GM19438 (cell line): Measurements from ENCODE around the gene STAP2.

Experiments used
- ATAC-seq: cut with Tn5 transposase; IDR thresholded peaks from one replicate; pipeline ENCODE4 v1.9.1; 2021; ENCODE audit warnings: low read depth; ENCODE audit not compliant: unreplicated experiment

Gene STAP2, protein sequence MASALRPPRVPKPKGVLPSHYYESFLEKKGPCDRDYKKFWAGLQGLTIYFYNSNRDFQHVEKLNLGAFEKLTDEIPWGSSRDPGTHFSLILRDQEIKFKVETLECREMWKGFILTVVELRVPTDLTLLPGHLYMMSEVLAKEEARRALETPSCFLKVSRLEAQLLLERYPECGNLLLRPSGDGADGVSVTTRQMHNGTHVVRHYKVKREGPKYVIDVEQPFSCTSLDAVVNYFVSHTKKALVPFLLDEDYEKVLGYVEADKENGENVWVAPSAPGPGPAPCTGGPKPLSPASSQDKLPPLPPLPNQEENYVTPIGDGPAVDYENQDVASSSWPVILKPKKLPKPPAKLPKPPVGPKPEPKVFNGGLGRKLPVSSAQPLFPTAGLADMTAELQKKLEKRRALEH

DNA sequence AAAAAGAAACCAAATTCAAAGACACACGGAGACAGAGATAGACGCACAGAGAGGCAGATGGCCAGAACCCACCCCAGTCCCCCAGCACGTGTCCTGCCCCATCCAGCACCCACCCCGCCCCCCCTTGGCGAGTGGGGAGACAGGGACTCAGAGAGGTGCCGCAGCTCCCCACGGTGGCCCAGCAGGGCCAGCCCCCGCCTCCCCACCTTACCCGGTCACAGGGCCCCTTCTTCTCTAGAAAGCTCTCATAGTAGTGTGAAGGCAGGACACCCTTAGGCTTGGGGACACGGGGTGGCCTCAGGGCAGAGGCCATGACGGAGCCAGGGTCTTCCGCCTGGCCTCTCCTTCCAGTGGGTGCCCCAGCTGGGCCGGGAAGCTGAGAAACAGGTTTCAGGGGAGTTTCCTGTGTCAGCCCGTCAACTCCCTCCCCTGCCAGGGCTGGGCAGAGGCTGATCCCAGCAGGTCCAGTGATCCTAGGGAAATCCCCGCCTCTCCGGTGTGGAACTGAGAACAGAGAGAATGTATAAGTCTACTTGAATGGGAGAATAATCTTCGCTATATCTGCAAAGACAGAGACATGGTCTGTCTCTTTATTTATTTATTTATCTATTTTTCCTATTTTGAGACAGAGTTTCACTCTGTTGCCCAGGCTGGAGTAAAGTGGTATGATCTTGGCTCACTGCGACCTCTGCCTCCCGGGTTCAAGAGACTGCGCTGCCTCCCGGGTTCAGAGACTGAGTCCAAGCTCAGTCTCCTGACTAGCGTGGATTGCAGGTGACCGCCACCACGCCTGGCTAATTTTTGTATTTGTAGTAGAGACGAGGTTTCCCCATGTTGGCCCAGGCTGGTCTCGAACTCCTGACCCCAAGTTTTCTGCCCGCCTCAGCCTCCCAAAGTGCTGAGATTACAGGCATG, at the start of gene STAP2:
STAP2 (minus strand) TSS at position 387 of the 915 bp plus-strand sequence; CDS start at position 313, 74 bp downstream.
- no peak for ATAC-seq

DNA sequence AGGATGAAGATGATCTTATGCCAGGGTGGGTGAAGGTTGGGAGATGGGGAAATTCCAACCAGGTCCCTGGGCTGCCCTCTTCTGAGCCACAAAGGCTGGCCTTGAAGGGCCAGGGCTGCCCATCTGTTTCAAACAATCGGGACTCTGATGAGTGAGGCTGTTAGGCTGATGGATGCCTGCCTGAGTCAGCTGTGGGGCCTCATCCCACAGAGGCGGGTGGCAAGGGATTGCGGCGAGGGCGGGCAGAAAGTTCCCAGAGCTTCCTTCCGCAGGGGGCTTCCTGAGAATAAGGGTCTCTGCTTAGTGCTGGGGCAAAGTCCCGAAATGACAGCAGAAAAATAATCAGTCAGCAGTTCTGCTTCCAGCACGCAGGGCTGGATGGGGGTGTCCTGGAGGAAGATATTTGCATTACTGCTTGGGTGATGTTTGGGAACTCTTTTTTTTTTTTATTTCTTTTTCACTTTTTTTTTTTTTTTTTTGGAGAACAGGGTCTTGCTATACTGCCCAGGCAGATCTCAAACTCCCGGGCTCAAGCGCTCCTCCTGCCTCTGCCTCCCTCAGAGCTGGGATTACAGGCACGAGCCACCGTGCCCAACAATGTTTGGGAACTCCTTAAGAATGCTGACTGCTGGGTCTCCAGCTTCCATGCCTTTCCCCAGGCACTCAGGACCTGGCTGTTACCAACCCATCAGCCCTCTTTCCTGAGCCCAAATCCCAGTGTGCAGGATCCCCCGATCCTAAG, 47.6 kb upstream of the STAP2 start:
- no peak for ATAC-seq

DNA sequence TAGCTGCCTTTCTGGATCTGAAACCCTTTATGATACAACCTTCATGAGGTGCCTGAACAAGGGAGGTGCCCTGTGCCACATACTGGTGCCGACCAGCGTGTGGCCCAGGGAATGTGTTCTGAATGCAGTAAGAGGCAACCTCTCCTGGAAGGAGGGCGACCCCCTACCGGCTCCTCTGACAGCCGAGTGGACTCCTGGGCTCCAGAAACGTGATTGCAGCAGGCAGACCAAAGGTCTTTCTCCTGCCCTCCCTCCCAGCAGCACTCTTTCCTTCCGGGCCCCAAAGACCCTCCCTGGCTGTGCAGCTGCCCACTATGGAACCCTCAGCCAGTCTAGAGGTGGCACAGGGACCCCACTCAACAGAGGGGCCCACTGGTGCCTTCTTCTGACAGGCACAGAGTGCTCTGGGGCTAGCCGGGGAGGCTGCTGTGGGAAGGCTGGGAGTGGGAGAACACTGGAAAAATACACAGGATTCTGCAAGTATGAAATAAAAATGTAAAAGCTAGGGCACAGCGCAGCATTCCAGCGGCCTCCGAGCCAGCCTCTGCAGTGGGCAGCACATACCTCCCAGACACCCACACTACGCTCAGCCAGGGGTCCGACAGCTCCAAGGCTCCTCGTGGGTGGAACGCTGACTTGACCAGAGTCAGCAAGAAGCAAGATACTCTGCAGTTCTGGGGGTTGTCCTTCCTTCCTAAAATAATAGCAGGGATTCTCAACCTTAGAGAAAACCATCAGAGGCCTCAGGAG, 46.8 kb upstream of the STAP2 start:
- no peak for ATAC-seq

DNA sequence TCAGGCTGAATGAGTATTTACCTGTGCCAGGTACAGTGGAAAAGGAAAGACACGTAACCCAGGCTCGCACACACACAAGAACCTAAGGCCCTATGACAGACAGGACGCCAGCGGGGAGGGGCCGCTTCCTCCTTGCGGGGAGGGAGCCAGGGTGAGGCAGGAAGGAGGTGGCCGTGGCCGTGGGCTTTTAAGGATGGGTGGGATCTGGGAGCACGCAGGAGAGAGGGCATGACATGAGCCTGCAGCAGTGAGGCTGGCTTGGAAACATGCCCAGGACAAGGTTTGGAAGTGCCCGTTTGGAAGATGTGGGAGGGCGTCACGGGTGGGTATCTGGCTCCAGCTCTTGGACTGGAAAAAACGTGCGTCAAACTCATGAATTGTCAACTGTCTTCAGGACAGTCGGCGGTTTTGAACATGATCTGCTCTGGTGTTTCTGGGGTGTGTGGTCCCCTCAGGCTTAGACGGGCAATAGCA, 41.7 kb upstream of the STAP2 start:
- ATAC-seq: no peak

DNA sequence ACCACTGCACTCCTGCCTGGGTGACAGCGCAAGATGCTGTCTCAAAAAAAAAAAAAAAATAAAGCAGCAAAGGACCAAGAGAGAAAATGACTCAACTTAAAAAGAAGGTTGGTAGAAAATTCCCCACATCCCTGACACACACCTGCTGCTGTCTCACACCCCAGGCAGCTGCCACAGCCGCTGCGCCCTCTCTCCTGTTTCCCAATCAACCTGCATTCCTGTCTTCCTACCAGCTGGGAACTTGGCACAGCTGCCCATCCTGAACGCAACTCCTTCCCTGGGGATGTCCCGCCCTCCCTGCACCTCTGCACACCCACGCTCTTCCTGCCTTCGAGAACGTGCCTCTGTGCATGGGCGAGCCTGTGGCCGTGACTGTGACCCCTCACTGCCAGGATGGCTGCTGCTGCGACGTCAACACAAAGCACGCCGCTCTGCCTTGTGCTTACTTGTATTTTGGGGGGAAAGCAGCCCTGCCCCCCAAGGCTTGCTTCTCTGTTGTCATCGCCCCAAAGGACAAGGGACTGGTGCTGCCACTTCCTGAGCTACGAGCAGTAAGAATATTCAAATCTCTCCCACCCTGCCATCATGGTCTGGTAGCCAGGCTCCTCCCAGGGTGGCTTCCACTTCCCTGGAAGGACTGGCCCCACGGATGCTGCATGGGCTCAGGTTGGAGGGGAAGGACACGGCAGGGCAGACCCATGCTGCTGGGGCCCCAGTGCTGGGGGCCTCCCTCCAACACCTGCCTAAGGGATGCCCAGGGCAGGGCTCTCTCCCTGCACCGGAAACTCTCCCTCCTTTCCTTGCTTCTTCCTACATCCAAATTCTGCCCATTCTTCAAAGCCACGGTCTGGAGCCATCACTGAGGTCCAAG, 41.0 kb upstream of the STAP2 start:
- no peak for ATAC-seq

DNA sequence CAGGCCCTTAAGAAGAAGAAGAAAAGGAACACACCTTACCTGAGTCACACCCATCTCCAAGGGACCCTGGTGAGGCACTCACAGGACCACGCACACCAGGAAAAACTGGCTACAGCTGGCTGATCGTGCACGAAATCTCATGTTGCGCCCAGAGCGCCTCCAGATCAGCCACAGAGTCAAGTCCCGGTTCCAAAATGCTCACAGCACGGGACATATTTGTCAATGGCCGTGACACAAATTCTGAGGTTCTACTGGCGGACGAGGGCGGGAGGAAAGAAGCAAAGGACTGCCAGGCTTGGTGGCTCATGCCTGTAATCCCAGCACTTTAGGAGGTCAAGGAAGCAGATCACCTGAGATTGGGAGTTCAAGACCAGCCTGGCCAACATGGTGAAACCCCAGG, 40.3 kb upstream of the STAP2 start:
- no peak for ATAC-seq

DNA sequence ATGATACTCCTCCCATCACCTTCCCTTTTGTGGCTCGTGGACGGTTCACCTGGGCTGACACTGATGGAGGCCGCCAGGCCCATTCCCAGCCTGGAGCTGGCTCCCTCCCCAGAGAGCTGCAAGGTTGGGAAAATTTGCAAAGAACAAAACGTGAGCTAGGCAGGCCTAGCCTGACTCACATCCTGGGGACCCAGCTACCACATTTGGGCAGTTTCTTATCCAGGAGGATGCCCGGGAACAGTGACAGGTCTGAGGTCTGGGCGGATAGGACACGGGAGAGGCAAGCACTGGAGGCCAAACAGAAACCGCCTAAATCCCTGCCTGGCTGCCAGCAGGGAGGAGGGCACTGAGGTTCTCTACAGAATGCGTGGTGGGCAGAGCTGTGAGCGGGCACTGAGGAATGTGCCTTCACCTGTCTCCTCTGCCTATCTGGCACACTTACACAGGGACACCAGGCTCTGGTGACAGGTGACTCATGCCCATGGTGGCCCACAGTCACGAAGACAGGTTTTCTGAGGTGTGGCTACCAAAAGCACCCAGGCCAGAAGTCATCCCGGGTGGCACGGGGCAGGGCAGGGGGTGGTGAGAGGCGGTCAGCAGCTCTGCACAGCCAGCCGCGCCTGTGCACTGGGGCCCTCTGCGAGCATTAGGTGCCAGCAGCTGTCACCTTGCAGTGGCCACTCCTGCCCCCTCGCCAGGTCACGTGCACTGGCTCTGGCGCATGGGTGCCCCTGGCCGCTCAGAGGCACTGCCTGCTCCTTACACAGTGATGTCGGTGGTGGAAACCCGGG, 38.6 kb upstream of the STAP2 start:
- ATAC-seq: no peak

DNA sequence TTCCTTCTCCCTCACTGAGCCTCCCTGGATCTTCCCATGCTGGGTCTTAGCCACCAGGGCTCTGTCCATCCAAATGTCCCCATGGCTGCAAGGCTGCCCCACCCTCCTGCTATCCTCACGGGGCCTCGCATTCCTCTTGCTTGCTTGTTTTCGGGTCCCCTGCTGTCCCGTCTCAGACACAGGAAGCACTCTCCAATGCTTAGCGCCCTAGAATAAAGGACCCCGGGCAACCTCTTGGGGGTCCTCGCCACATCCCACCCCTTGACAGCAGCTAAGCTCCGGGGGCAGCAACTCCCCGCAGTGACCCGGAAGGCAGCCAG, 38.0 kb upstream of the STAP2 start:
- ATAC-seq: no peak

DNA sequence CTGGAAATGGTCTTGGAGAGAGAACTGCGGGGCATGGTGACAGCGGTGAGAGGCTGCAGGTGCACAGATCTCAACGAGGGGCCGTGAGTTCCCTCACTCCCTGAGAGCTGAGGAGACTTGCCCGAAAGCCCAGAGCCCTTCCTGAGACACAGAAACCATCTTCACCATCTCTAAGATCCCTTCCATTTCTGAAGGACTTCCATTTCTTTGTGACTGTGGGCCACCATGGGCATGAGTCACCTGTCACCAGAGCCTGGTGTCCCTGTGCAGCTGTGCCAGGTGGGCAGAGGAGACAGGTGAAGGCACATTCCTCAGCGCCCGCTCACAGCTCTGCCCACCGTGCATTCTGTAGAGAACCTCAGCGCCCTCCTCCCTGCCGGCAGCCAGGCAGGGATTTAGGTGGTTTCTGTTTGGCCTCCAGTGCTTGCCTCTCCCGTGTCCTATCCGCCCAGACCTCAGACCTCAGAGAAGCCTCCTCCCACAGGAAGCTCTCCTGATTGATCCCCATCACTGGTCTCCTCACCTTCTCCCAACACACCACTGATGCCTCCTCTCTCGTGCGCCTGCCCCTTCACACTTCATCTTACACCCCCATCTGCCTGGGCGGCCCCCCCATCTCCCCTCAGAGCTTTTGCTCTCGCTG, 37.5 kb upstream of the STAP2 start:
- no peak for ATAC-seq

DNA sequence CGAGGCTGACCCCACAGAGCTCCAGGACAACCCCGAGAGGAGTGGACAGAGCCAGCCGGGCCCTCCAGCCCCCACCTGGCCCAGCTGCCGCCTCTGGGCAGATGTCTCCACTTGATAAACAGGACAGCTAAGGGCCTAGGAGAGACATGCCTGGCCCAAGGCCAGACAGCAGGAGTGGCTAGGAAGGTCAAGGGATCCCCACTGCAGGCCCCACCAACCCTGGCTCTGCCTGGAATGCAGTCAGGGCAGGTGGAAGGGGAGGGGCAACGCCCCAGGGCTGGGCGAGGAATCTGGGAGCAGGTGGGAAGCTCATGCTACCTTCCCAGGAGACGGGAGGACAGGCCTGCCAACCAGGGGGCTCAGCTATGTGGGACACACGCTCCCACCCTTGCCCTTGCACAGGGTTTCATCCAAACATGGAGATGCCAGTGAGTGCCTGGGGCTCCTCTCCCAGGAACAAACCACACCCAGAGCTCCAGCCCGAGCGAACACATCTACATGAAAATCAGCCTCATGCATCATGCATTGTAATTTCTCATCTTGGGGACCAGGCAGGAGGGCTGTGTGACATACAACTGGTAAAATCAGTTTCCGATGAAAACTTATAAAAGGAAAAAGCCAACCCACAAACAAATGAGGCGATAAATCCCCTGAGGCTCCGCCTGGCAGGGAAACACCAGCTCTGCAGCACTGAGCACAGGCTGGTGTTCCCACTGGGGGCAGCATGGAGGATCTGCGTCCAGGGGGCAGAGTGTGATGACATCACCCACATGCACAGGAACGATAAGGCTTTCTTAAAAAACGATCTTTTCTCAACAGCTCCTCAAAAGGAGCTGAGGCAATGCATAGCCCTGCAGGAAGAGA, 36.8 kb upstream of the STAP2 start:
- no peak for ATAC-seq

DNA sequence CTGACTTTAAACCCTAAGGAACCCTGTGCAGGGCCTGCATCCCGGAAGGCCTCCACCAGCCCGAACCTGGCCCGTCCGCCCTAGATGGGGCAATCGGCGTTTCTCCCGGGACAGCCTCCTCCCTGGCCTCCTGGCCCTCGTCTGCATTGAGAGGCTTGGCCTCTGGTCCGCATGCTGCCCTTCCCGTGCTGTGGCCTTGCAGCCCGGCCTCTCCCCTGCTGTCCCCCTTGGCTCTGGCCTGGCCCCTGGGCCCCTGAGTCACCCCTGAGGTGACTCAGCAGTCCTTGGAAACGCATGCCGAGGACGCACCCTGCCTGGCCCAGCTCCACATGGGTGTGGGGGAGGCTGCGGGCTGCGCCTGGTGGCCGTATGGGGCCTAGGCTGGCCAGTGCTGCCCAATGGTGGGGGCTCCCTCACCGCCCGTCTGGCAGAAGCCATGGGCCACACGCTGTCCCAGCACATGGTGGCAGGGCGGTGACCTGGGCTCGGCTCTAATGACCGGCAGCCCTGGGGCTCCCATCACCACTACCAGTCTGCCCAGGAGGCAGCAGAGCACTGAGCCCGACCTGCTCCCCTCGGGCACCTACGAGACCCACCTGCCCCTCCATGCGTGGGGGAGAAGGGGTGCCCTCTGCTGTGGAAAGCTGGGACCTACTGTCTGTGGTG, 36.0 kb upstream of the STAP2 start:
- no peak for ATAC-seq

DNA sequence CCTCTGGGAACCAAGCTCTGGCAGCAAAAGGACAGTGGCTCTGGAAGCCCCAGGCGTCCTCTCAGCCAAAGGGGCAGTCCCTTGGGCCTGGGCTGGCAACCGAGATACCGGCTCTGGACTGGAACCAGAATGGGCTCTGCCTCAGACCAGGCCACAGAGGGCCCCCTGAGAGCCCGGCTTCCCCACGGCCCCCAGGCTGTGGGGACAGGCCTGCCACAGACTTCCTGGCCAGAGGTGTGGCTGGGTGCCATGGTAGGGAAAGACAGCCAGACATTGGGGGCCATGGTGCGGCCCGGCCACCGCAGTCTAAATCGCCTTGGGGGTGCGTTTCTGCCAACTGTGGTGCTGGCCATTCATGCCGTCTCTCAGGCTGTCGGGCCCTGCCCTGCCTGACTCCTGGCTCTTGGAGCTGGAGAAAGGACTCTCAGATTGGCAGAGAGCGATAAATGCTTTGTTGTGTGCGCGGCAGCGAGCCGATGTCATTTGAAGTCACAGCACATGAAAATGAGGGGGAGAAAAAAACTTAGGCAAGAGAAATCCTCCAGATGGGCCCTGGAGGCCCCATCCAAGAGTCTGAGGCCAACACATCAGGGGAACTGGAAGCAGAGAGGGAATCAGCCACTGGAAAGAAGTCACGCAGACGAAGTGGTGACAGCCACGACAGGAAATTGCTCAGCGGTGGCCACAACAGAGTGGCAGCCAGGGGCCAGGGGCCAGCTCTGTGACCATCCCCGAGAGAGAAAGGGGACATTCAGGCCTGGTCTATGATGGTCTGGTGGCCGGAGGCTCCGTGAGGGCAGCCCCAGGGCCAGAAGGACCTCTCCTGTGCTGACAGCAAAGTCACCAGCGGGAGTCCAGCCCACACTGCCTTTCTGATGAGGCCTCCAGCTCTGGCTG, 35.2 kb upstream of the STAP2 start:
- ATAC-seq: no peak

DNA sequence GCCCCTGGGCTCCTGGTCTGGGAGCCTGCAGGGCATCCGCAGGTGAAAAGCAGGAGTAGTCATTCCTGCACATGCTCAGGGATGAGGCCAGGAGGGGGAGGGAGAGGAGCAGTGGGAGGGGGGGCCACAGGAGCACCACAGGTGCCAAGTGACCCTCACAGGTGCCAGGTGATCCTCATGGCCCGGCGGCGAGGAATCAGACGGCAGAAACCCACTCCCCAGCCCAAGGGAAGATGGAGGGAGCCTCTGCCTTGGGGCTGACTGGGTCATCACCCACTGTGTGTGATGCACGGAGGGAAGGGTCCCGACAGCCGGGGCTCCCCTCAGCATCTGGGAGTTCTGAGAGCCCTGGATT, 34.4 kb upstream of the STAP2 start:
- ATAC-seq: no peak

DNA sequence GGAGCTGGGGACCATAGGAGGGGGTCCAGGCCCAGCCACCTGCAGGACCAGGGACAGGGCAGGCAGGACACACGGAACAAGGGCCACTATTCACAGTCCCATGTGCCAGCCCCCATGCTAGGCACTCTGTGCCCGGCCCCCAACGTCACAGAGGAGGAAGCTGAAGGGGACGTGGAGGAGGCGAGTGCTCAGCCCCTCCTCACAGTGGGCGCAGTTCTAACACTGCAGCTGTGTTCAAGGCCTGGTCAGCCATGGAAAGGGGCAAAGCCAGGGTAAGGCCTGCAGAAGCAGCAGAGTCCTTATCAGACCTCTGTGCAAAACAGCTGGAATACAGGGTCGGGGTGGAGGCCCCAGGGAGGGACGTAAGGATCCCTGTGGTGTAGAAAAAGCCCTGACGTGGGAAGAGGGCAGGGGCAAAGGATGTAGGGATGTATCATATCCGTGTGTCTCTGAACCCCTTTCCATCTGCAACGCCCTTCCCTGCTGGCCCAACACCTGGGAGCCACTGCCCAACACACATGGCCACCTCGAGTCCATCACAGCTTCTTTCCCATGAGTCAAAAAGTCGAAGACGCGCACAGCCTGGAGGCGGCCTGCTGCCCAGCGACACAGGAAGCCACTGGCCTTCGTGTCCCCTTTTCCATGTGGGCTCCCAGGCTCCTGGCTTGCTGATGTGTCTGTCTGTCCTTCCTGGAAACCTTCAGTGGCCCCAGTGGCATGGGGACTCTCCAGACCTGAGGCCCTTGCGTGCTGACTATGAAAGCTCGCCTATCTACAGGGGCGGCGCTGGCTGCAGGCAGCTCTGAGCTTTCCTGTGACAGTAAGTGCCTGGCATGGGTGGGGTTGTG, 33.8 kb upstream of the STAP2 start:
- ATAC-seq: no peak
